B cell (primary cell): ENCODE results near the gene RTP4. TPM values are rescaled to one million over a fixed set of nuclear protein-coding genes. Genes with fewer than 3 reads are reported as not detected.

Experiments
- ATAC-seq: fragments of 200-7000 bp; cut with Tn5 transposase; one replicate; pipeline ENCODE4 v1.10.0; 2021; ENCODE audit warnings: low read depth, mild to moderate bottlenecking, moderate number of reproducible peaks, moderate library complexity
- CTCF ChIA-PET: fragments of 350-600 bp; sonication (Branson Sonifier 250); formaldehyde crosslinking; loops from one replicate; lab custom pipeline; 2021; ENCODE audit warnings: antibody characterized with exemption, inconsistent platforms; lab: Charles Lee
- POLR2A ChIA-PET: fragments of 350-600 bp; sonication (Branson Sonifier 250); formaldehyde crosslinking; loops from one replicate; lab custom pipeline; 2021; ENCODE audit warnings: antibody characterized with exemption; lab: Charles Lee
- DNase-seq: peaks from one replicate; pipeline ENCODE4 v3.0.0; 2013
- H2AFZ ChIP-seq: 2 replicates; pipeline ENCODE4 v1.6.1; 2012; ENCODE audit warnings: mild to moderate bottlenecking, low read depth, low read length; ENCODE audit not compliant: insufficient read depth, poor library complexity, severe bottlenecking
- H3K27ac ChIP-seq, 2 donors: 1 replicate in 1 of 2; 2 replicates in 1 of 2; pipeline ENCODE4 v1.5.1; 2012 to 2013; ENCODE audit warnings: low read length in 2 of 2, mild to moderate bottlenecking in 2 of 2, moderate library complexity in 1 of 2
- H3K27me3 ChIP-seq, 4 experiments: fragments of 200-600 bp in 1 of 4; sonication (generic) in 1 of 4; replicated peaks in 1 of 4; 1 replicate in 2 of 4; 2 replicates in 2 of 4; pipeline versions ENCODE4 v1.6.1 to v1.7.0; 2013 to 2016; ENCODE audit warnings: low read length in 3 of 4, mild to moderate bottlenecking in 2 of 4, mixed read lengths in 1 of 4, moderate library complexity in 1 of 4; ENCODE audit not compliant: insufficient read depth in 4 of 4, control insufficient read depth in 3 of 4; ENCODE audit errors: control extremely low read depth in 1 of 4
- H3K36me3 ChIP-seq, 2 experiments: replicated peaks in 1 of 2; 1 replicate in 1 of 2; 2 replicates in 1 of 2; pipeline versions ENCODE4 v1.6.1 to v1.7.1; 2013; ENCODE audit warnings: low read length in 1 of 2; ENCODE audit not compliant: insufficient read depth in 2 of 2, control insufficient read depth in 1 of 2; ENCODE audit errors: control extremely low read depth in 1 of 2, extremely low read depth in 1 of 2
- H3K4me1 ChIP-seq, 2 donors: fragments of 200-600 bp in 1 of 2; sonication (generic) in 1 of 2; 1 replicate in 1 of 2; 2 replicates in 1 of 2; pipeline versions ENCODE4 v1.5.1 to v1.6.1; 2013 to 2017; ENCODE audit warnings: low read length in 2 of 2; ENCODE audit not compliant: control insufficient read depth in 2 of 2, insufficient read depth in 2 of 2
- H3K4me2 ChIP-seq: replicated peaks from 2 replicates; pipeline ENCODE3; 2012; ENCODE audit warnings: mild to moderate bottlenecking, low read depth, low read length; ENCODE audit not compliant: poor library complexity, severe bottlenecking
- H3K4me3 ChIP-seq, 5 experiments: fragments of 200-600 bp in 1 of 5; sonication (generic) in 1 of 5; 1 replicate in 3 of 5; 2 replicates in 2 of 5; pipeline versions ENCODE4 v1.5.1 to v1.7.0; 2011 to 2016; ENCODE audit warnings: low read length in 4 of 5, mild to moderate bottlenecking in 4 of 5, low read depth in 2 of 5, control low read depth in 1 of 5, moderate library complexity in 1 of 5; ENCODE audit not compliant: insufficient read depth in 1 of 5; ENCODE audit errors: control extremely low read depth in 1 of 5, extremely low read depth in 1 of 5
- H3K79me2 ChIP-seq: fragments of 200-600 bp; sonication (generic); one replicate; pipeline ENCODE4 v1.6.0; 2016; ENCODE audit warnings: low read length; ENCODE audit not compliant: control insufficient read depth, insufficient read depth
- H3K9ac ChIP-seq: fragments of 200-600 bp; sonication (generic); 2 replicates; pipeline ENCODE4 v1.6.1; 2017; ENCODE audit warnings: mild to moderate bottlenecking, low read length, moderate library complexity
- H3K9me3 ChIP-seq, 3 donors: one replicate each; pipeline versions ENCODE4 v1.6.1 to v1.7.1; 2013; ENCODE audit warnings: low read length in 2 of 3; ENCODE audit not compliant: control insufficient read depth in 2 of 3, insufficient read depth in 1 of 3; ENCODE audit errors: control extremely low read depth in 1 of 3
- H4K20me1 ChIP-seq: 2 replicates; pipeline ENCODE4 v1.6.0; 2012; ENCODE audit warnings: mild to moderate bottlenecking, low read length; ENCODE audit not compliant: insufficient read depth, control insufficient read depth, poor library complexity, severe bottlenecking
- H3K27ac Mint-ChIP-seq: one replicate; pipeline ENCODE4 v1.8.0; 2021; ENCODE audit warnings: mixed read lengths
- H3K27me3 Mint-ChIP-seq: one replicate; pipeline ENCODE4 v1.8.0; 2021; ENCODE audit warnings: mixed read lengths
- H3K4me1 Mint-ChIP-seq: one replicate; pipeline ENCODE4 v1.8.0; 2021; ENCODE audit warnings: mixed read lengths
- H3K4me3 Mint-ChIP-seq: one replicate; pipeline ENCODE4 v1.8.0; 2021; ENCODE audit warnings: mixed read lengths
- H3K9me3 Mint-ChIP-seq: one replicate; pipeline ENCODE4 v1.8.0; 2022; ENCODE audit warnings: mixed read lengths; ENCODE audit not compliant: insufficient read depth
- CTCF ChIP-seq: fragments of 200-600 bp; IDR thresholded peaks from one replicate; pipeline ENCODE4 v1.8.0; 2022; ENCODE audit warnings: antibody characterized with exemption, mild to moderate bottlenecking
- EZH2 ChIP-seq: IDR thresholded peaks from 2 replicates; pipeline ENCODE4 v1.6.1; 2012; ENCODE audit warnings: borderline replicate concordance, low read depth, mild to moderate bottlenecking, moderate library complexity, low read length; ENCODE audit not compliant: insufficient read depth, poor library complexity, severe bottlenecking
- WGBS: methylation state at CpG from one replicate; pipeline ENCODE4 v1.1.5; 2013; ENCODE audit warnings: missing lambda C conversion rate; ENCODE audit not compliant: insufficient coverage; 5-methylcytosine and 5-hydroxymethylcytosine counted together
- intact Hi-C: fragments of 100-400 bp; cut with micrococcal nuclease; formaldehyde crosslinking; loops from one replicate; pipeline ENCODE4 v1.10.0; 2022
- polyA plus RNA-seq: library from polyadenylated mRNA; depleted of rRNA; stranded (reverse); fragments of >200 nt; gene quantifications from 2 replicates; pipeline ENCODE4 v1.2.3, GENCODE V29; 2012
- total RNA-seq, 2 donors: library from RNA; stranded (reverse); fragments of 120-200 nt in 1 of 2; gene quantifications; 1 replicate in 1 of 2; 2 replicates in 1 of 2; pipeline versions ENCODE4 v1.2.3 to v1.2.4, GENCODE V29; 2013 to 2022

The RTP4 gene
- total and polyA plus RNA-seq, 2 donors (not counting 1 experiment from before 2014, with no cell fraction given): 1.0 to 6.7 TPM

- ChIA-PET POLR2A (no interaction called here), CTCF (no interaction called here)
- DNase-seq (no peak), ATAC-seq (no peak)
- Mint-ChIP-seq H3K4me3 (no peak overlapping the region), H3K9me3 (no peaks in the 10 kb centered on the region), H3K27me3 (peaks cover 31% of the 10 kb centered on the region), H3K4me1 (no peaks in the 10 kb centered on the region), H3K27ac (no peak overlapping the region)
- TF ChIP-seq EZH2 (no peak), CTCF (no peak)
- no CpG with 5 or more reads among the region's 1 CpG for whole genome bisulfite sequencing
- H3K9ac ChIP-seq: no peak overlapping the region
- no peak overlapping the region for H3K4me2 ChIP-seq
- H3K4me3 ChIP-seq: no peak overlapping the region
- H2AFZ ChIP-seq: no peak overlapping the region
- intact Hi-C loops: no loop called here
- H3K4me1 ChIP-seq: no peaks in the 10 kb centered on the region
- H3K9me3 ChIP-seq: no peaks in the 10 kb centered on the region
- H3K36me3 ChIP-seq: no peaks in the 10 kb centered on the region
- peaks cover 0 to 6% (median 2%) of the 10 kb centered on the region in 4 experiments for H3K27me3 ChIP-seq
- H3K27ac ChIP-seq: no peak overlapping the region
- no peaks in the 10 kb centered on the region for H3K79me2 ChIP-seq
- H4K20me1 ChIP-seq: no peaks in the 10 kb centered on the region
Observed at GRCh38 chr3:187396661-187397060, 28.5 kb downstream of the RTP4 start.

- ChIA-PET CTCF (interaction anchor here (1.3 kb wide), 1 partner anchor 80 kb away, joined by 3 read pairs; no protein-coding TSS in a partner anchor), POLR2A (no interaction called here)
- H3K27me3 Mint-ChIP-seq: peaks cover 33% of the 10 kb centered on the region
- H3K27ac Mint-ChIP-seq: no peak overlapping the region
- no peaks in the 10 kb centered on the region for H3K4me1 ChIP-seq
- H4K20me1 ChIP-seq: no peaks in the 10 kb centered on the region
- H3K4me1 Mint-ChIP-seq: no peaks in the 10 kb centered on the region
- ATAC-seq (no peak), DNase-seq (no peak)
- H3K9me3 Mint-ChIP-seq: no peaks in the 10 kb centered on the region
- no peaks in the 10 kb centered on the region for H3K79me2 ChIP-seq
- H3K9me3 ChIP-seq: no peaks in the 10 kb centered on the region
- TF ChIP-seq EZH2: no peak
- TF ChIP-seq CTCF: no peak
- no peak overlapping the region for H3K4me2 ChIP-seq
- H2AFZ ChIP-seq: no peak overlapping the region
- H3K27me3 ChIP-seq: peaks cover 0 to 6% (median 2%) of the 10 kb centered on the region in 4 experiments
- no peak overlapping the region for H3K4me3 ChIP-seq
- H3K36me3 ChIP-seq: no peaks in the 10 kb centered on the region
- no peak overlapping the region for H3K27ac ChIP-seq
- no peak overlapping the region for H3K9ac ChIP-seq
- intact Hi-C loops: no loop called here
- no peak overlapping the region for H3K4me3 Mint-ChIP-seq
Observed at GRCh38 chr3:187398955-187399354, 30.8 kb downstream of the RTP4 start.
